NCI-H2107 treated with DMSO at 0.1 percent for 48 hours (cell line): Measurements from ENCODE around the gene AGAP1.
A peak's percentile ranks its signal among the peaks of the same experiment; 100 is the strongest.

Source experiments
- DNase-seq: peaks from one replicate; lab custom pipeline; 2025; ENCODE audit not compliant: unreplicated experiment; lab: John Stamatoyannopoulos, UW

The AGAP1 gene

DNA sequence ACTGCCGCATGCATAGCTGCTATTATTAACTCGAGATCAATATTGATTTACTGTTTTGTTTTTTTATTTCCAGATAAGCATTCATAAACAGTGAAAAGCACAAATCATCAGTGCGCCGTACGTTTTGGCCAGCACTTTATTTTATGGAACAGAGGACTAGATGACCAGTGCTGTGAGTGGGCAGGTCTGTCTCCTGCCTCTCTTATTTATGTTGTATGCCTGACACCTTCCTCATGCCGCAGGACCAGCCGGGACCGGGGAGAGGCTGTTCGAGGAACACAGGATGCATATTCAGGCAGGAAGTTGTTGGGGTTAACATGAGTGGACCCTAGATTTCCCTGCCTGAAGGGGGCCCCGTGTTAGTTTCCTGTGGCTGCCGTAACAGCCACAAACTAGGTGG is 72.6 kb downstream of the AGAP1 start:
- DNase-seq, result no peak

DNA sequence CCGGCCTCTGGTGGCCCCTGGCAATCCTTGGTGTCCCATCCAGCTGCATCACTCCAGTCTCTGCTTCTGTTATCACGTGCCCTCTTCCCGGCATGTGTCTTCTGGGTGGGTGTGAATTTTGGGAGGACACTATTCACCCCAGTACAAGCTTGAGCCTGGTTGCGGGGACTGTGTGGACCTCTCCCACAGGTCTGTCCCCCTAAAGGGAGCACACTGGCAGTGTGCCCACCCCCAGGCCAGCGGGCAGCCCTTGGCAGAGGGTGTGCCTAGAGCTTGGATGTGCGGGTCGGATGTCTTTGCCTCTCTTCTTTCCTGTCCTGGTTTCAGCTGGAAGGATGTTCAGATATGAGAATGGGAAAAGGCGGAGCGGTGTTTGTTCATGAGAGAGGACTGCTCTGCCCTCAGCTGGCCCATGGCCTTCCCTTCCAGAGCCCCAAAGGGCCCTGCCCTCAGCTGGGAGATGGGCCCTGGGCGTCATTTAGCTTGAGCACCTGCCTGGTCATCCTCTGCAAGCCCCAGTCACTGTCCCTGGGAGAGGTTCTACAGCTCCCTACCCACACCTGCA is 73.2 kb downstream of the AGAP1 start:
- DNase-seq, result no peak

DNA sequence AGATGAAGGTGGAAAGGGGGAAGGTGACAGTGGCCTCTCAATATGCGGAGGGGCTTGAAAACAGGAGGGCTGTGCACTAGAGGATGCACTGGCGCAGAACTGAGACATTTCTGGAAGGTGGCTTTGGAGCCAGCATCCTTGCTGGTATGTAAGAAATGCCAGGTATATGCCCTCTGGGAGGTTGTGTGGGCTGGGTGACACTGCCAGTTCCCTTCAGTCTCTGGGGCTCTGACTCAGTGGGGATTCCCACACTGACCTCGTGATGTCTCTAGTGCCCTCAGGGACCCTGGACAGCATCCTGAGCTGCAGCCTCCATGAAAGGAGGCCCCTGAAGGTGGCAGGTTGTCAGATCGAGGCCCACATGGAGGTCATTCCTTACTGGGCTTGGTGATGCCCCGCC is 74.0 kb downstream of the AGAP1 start:
- no peak for DNase-seq

DNA sequence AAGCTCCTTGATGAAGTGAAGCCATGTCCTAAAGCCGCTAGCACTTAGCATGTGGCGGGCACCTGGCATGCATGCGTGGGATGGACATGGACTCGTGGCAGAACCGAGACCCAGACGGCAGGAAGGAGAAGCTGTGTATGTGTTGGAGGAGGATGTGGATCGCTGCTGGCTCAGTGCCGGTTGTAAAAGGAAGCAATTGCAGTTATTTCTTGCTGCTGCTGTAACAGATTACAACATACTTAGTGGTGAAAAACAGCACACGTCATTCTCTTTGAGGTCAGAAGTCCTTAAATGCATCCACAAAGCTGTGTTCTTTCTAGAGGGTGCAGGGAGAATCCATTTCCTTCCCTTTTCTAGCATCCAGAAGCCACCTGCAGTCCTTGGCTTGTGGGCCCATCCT is 74.6 kb downstream of the AGAP1 start:
- no peak for DNase-seq

DNA sequence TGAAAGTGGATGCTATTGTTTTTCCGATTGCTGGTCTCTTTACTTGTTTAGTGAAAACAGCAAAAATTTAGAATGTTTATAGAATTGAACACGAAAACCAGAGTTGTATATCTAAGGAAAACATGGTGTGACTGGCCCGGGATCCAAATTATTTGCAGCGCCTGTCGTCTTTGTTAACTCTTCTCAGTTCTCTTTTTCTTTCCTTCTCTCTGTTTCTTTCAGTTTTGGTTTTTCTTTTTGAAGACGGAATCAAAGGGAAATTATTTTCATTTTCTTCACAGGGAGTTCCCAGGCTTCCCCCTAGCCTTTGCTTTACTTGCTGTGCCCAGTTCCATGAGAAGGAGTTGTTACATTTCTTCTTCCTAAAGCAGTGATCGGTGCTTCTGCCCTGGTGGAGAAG is 76.0 kb downstream of the AGAP1 start:
- DNase-seq, result no peak

DNA sequence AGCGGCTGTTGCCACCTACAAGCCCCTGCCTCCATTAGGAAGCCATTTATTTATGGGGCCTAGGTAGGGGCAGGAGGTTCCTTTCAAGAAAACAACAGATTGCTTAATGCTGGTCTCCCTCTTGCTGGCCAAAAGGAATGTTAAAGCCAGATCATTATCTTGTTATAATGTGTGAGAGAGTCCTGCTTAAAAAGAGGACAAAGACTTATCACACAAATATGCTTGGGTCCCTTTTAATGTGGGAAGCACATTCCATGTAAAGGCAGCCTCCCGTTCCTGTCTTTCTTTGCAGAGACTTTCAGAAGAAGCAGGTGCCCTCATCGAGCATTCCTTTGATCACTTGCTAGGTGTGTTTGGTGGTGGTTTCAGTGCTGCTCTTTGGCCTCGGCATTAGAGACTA is 76.4 kb downstream of the AGAP1 start:
- DNase-seq, result no peak

DNA sequence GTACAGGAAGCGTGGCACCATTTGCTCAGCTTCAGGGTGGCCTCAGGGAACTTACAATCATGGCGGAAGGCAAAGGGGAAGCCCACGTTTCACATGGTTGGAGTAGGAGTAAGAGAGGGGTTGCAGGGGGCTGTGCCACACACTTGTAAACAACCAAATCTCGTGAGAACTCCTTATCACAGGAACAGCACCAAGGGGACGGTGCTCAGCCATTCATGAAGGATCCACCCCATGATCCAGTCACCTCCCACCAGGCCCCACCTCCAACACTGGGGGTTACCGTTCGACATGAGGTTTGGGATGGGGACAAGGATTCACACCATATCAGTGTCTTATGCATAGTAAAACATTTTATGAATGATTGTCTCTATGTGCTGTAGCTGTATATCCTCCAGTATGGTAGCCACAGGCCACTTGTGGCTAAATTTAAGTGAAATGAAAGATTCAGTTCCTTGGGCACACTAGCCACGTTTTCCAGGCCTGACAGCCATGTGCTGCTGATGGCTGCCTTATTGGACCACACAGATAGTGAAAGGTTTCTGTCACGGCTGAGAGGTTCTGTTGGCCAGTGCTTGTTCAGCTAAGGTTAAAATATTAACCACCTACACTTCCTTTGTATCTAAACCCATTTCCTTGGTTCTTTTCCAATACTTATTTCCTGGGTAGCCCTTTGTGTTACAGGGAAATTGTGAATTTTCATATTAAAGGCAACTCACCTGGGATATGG is 77.3 kb downstream of the AGAP1 start:
- no peak for DNase-seq

DNA sequence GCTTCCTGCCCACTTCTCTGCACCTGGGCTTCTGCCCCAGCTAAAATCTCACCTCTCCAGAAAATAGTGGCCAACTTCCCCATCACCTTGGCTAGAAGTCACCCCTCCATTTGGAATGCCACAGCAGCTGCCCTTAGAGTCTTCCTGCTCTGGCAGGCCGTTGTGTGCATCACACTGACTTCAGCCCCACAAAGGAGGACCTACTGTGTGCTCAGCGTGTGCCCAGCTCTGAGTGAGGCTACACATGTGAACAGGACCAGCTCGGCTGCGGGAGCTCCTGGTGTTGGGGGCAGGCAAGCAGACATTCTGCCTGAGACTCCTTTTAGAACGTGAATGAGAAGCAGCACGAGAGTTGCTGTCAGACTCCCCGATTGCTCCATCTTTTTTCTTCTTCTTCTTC is 78.7 kb downstream of the AGAP1 start:
- DNase-seq, result no peak

DNA sequence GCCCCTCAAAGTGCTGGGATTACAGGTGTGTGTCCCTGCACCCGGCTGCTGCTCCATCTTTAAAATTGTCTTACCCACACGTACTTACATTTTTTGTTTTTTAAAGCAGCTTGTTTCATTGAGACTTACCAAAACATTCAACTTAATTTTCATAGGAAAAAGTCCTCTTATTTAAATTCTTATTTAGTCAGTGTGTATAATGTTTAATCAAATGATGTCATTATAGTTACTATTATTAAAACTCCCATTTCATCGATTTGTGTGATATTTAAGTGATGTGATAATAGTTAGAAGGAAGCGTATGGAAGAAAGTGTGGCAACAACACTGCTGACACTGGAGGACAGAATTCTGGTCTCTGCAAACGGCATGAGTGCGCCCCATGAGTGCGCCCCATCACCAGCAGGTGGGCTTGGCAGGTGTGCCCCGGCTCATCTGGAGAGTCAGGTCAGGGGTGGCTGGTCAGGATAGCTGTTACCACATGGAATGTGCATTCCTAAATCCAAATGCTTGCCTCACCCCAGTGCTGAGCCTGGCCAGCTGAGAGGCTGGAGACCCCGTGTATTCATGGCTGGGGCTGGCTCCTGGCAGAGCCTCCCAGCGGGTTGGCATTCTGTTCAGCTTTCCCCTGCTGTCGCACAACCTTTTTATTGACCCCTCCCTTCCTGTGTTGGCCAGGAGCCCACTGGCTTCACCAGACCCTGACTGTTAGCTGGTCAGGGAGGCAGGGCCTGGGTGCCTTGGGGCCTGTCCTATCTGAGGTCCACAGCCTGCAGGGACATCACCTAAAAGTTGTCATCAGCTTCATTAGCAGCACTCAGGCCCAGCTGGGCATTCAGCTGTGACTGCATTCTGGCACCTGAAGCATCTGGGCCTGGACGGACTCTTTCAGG is 79.7 kb downstream of the AGAP1 start:
- DNase-seq, result no peak

DNA sequence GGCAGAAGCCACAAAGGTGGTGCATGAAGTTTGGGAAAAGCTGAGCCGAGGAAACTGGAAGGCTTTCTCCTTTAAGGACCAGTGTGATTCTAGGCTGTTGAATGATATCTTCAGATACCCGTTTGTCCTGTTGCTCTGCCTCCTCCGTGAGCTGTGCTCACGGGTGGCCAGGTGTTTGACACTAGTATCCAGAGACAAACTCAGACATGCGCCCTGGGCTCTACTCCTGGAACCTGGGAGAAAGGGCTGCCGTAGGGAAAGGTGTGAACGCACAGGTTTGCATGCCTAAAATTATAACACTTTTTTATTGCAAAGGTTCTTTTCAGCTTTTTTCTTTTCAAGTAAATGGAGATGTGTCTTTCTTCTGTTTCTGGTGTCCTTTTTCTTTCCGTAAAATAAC is 81.6 kb downstream of the AGAP1 start:
- no peak for DNase-seq

DNA sequence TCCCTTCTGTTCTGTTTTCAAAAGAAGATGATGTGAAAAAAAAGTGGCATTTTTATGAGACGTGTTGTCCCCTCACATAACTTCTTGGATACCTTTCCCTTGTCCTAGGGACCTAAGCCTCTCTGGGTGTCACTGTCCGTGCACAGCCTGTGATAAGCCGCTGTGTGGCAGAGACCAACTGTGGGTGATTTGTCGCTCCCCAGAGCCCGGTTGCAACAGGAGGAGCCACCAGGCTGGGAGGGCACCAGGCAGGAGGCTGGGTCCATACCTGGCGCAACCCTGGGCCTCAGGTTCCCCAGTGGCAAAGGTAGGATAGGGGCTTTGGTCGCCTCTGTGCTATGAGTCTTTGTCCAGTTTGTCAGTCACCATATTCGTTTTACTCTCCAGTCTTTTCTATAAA is 82.1 kb downstream of the AGAP1 start:
- no peak for DNase-seq

DNA sequence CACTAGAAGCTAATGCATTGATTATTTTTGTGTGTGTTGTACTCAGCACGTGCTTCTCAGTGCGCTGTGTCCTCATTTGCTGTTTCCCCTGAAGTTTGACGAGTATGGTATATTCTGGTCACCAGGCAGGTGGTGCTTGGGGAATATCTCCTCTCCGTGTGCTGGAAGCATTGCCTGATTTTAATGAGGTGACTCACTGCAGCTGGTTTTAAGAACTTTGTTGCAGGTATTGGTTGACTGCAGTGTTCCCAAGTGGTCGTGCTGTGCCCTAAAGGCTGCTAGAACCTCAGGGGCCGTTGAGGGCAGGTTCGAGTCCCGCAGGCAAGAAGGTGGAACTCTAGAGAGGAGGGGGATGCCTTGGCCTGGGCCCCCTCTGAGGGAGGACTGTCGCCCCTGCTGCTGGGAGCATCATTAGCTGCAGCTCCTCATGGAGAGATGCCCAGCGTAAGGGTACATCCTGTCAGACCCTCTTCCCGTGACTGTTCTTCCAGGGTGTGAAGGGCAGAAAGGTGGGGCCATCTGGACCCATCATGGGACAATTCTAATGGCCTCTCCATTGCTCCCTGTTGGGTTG is 82.6 kb downstream of the AGAP1 start:
- peak; percentile 67 for DNase-seq

DNA sequence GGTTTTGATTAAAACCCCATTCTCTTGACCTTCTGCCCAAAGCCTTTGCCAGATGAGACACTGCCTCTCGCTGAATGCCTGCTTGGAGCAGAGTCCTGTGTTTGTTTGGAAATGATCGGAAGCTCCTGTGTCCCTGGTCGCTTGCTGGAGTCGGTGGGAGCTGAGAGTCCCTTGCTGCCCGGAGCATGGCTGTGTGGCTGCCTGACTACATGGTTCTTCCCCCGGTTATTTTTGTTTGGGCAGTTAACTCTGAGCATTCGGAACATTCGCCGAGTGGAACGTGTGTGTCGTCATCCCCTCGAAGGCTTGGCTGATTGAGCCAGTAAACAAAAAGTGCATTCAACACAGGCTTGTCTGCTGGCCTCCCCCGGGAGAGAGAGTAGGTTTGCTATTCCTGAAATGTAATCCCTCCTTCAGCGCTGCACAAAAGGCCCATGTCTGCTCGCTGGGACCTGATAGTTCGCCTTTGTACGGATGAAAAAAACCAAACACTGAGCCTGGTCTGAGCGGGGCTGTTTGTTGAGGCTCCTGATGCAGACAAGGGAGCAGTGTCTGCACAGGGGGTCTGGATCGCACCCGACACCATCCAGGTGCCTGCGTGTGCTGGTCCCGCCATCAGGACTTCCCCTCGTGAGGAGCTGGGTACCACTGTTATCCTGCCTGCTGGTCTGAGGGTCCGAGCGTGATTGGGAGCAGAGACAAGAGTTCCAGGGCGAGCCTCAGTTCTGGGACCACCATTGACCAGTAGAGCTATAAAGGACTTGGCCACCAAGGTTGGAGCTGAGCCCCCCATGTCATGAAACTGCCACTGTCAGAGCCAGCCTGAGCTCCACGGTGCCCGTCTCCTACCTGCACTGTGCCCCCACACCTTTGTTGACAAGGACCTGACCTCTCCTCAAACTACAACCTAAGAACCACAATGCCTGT is 83.8 kb downstream of the AGAP1 start:
- DNase-seq, result peak; percentile 89

DNA sequence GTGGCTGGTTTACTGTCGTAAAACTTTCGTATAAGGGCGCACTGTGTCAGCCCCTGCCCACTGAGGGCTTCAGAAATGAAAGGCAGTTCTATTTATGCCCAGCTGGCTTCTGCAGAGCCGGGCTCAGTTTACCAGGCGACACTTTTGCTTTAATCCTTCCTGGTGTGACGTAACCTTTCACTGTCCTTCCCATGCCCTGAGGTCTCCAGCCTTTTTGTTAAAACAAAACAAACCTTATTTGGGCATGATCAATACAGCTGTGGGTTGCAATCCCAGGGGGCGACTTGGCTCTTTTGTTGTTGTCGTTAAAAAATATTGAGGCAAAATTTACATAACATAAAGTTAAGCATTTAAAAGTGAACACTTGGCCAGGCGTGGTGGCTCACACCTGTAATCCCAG is 85.3 kb downstream of the AGAP1 start:
- DNase-seq, result no peak

DNA sequence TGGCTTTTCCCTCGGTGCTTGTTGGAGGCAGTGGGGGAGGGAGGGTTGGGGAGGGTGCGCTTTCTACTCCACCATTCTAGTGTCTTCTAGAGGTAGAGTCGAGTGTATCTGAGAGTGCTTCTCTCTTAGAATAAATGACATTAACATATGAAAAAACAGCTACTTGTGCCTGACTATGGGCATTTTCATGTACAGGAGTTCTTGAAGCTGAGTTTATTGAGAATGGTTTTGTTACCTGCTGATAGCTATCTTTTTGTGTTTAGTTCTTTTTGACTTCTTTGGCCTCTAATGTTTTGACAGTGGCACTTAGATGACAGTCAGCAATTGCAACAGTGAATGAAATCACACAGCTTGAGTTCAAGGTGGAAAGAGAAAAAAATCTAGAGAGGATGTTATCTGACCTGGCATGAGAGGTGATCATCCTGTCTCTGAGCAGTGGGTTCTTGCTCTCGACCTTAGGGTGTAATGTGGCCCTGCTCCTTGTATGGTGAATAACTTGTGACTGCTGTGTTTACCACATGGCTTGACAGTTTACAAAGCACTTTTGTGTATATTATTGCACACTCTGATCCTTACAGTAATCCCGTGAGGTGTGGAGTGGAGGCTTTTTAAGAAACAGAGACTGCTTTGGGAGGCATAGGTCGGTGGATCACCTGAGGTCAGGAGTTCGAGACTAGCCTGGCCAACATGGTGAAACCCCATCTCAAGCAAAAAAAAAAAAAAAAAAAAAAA is 86.7 kb downstream of the AGAP1 start:
- DNase-seq, result no peak

DNA sequence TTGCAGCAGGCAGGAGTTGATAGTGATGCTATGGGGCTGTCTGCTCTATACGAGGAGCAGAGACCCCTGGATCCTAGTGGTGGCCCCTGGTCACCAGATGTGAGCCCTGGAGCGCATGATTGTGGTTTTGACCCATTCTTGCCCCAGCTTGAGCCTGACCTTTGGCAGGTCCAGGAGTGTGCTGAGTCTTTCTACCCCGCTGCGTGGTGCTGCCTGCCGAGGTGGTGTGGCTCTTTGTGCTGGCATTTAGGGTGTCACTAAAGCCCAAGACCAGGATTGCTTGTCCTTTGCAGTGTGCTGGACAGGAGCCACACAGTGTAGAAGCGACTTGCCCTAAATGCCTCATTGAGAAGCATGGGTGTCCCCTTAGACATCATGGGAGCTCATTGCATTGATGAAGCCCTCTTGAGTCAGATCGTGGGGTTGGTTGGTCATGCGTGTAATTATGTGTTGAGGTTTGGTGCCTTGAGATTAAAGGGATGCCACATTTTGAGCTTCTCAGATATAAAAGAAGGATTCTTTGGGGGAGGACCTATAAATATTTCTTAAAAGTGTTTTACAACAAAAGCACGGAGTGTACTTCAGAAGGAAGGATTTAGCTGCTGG is 88.3 kb downstream of the AGAP1 start:
- DNase-seq, result no peak

DNA sequence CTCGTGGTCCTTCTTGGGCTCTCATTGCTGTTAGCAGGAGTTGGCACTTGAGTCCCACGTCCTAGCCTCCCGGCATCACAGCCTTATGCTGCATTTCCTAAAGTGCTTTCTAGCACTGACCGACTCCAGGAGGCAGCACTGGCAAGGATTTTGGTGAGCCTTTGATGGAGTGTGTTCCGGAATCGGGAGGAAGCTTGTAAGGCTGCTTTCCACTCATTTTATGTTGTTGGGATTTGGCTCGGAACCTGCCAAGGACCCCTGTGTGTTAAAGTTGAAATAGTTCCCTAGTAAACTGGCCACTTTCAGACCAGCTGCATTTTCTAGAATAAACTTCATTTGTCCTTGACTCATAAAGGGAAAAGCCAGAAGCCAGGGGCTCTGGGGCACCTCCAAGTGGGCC is 88.9 kb downstream of the AGAP1 start:
- DNase-seq, result no peak

DNA sequence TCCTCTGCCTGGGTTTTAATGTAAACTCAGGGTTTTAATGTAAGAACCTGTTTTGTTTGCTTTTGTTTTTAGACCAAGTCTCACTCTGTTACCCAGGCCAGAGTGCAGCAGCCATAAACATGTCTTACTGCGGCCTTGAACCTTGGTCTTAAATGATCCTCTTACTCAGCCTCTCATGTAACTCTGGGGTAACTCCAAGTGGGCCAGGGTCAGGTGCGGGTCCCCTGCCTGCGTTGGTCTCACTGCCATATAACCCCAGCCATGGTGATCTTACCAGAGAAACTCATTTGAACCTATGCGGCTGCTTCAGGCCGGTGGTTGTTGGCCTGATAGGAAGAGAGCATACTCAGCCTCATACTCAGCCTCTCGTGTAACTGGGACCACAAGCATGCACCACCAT is 89.3 kb downstream of the AGAP1 start:
- DNase-seq, result no peak

DNA sequence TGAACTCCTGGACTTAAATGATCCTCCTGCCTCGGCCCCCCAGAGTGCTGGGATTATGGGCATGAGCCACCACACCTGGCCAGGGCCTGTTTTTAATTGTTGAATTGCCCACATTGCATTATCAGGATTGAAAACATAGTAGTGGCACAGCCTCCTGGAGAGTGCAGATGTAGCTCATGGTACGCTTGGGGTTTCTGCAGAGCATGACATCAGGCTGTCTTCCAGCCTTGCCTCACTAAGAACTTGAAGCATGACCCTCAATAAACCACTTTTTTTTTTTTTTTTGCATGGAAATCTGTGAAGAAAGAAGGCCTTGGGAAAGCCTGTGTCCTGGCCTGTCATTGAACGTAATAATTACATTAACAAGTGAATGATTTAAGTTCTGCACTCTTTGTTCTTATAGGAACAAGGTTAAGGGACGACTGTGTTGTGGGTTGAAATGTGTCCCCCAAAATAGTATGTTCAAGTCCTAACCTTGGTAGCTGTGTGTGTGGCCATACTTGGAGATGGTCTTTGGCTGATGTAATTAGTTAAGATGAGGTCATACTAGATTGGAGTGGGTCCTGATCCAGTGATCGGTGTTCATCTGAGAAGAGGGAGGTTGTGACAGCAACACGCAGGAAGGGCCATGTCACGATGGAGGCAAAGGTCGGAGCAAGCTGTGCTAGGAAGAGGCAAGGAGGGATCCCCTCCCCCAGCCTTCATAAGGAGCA is 90.2 kb downstream of the AGAP1 start:
- DNase-seq, result no peak
